Left ventricle myocardium superior (tissue), 1 donor: Measurements from ENCODE around the gene MATN1. TPM values are rescaled to one million over a fixed set of nuclear protein-coding genes. Genes with fewer than 3 reads are reported as not detected.

ENCODE experiments used
- microRNA-seq: library from miRNA; unstranded; fragments of <30 nt; microRNA quantifications from one replicate; pipeline ENCODE4 v1.2.0, GENCODE V29; 2020; ENCODE audit warnings: borderline number of aligned reads
- total RNA-seq: library from RNA; stranded (reverse); fragmentation: NEBNext Ultra II Directional; extraction: Animal tissue kit (Norgen Biotek cat#: 25700); gene quantifications from one replicate; pipeline ENCODE4 v1.2.1, GENCODE V29; 2021
- donor health status: DM: no; HTN: yes; CAD: no; lungs with severe emphysema.

Gene MATN1
- total RNA-seq, 1 donor from 2014 or later, result not detected

Small RNA genes lying within 50 kb of the gene (microRNA-seq; reads per million reads assigned to microRNA genes)
- gene MIR4420, result not detected

Other genes starting within 250 kb of the MATN1 start
- gene LAPTM5, start 34.2 kb upstream of the MATN1 start, total RNA-seq, result 23.9 TPM
- gene SDC3, start 185.2 kb upstream of the MATN1 start, total RNA-seq, result 19.6 TPM